Body of pancreas (tissue), 4 donors: ENCODE data around the gene DCDC2.

ENCODE experiments used
- CTCF ChIP-seq, 7 experiments: fragments of 450-650 bp in 4 of 7; fragments of 200-600 bp in 3 of 7; sonication (generic) in 3 of 7; IDR thresholded peaks; one replicate each; pipeline ENCODE4 v1.5.1; 2016 to 2019; ENCODE audit warnings: antibody characterized with exemption in 7 of 7
- POLR2A ChIP-seq, 3 donors: fragments of 450-650 bp; IDR thresholded peaks; one replicate each; pipeline ENCODE4 v1.6.1; 2016; ENCODE audit warnings: antibody characterized with exemption in 3 of 3, mild to moderate bottlenecking in 2 of 3

- TF ChIP-seq CTCF (IDR thresholded peaks at IDR 0.05) (no peak), POLR2A (IDR thresholded peaks at IDR 0.05) (no peak)
Observed at GRCh38 chr6:24226541-24226940, 131.3 kb downstream of the DCDC2 start.
